IPS DF 4.7 (cell line): ENCODE data around the gene OGDH.

ENCODE experiments used
- DNase-seq: peaks from one replicate; pipeline ENCODE4 v3.0.0-alpha.2; 2013; ENCODE audit warnings: low spot score; ENCODE audit errors: extremely low read depth

The OGDH gene

DNA sequence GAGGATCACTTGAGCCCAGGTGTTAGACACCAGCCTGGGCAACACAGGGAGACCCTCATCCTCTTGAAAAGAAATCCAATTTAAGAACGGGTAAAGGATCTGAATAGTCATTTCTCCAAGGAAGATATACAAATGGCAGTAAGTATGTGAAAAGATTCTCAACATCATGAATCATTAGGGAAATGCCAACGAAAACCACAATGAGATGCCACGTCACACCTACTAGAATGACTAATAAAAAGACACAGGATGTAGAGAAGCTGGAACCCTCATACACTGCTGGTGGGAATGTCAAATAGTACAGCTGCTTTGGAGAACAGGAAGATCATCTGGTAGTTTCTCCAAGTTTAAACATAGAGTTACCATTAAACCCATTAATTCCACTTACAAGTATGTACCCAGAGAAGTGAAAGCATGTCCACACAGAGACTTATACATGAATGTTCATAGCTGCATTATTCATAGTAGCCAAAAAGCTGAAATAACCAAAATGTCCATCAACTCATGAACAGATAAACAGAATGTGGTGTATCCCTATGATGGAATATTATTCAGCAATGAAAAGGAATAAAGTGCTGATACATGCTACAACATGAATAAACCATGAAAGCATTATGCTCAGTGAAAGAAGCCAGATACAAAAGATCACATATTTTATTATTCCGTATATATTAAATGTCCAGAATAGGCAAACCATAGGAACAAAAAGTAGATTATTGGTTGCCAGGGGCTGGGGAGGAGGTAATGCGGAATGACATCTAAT is 129.2 kb downstream of the OGDH start:
- no peak for DNase-seq

DNA sequence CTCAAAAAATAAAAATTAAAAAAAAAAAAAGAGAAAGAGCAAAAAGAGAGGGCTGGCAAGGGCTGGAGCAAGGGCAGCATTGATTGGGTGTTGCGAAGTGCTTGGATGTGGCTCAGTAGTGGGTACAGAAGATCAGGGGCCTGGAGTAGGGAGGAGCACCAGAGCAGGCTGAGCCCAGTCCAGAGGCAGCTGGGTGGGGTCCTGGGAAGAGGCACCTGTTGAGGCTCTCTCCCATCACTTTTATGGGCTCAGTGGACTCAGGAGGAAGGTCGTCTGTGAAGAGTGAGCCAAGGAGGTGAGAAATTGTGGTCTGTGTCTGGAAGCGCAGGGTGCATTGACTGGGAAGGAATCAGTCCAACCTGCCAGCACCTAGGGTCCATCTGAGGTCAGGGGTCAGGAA is 130.5 kb downstream of the OGDH start:
- no peak for DNase-seq

DNA sequence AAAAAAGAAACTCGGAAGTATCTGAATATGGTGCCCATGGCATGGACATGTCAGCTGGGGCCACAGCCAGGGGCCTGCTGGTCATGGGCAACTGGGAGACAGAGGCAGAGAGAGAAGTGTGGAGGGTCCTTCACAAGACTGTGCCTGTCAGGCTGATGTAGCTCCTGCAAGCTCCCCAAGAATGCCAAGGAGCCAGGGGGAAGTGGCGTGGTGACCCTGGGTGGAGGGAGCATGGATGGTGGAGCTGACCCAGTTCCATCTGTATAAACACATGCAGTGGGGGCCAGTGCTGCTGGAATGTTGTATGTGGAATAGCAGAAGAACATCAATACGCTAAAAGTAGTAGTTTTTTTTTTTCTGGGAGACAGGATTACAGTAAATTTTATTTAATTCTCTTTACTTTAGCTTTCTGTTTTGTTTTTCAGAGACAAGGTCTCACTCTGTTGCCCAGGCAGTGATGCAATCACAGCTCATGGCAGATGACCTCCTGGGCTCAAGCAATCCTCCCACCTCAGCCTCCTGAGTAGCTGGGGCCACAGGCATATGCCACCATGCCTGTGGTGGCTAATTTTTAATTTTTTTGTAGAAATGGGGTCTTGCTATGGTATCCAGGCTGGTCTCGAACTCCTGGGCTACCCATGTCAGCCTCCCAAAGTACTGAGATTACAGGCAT is 131.8 kb downstream of the OGDH start:
- DNase-seq = no peak

DNA sequence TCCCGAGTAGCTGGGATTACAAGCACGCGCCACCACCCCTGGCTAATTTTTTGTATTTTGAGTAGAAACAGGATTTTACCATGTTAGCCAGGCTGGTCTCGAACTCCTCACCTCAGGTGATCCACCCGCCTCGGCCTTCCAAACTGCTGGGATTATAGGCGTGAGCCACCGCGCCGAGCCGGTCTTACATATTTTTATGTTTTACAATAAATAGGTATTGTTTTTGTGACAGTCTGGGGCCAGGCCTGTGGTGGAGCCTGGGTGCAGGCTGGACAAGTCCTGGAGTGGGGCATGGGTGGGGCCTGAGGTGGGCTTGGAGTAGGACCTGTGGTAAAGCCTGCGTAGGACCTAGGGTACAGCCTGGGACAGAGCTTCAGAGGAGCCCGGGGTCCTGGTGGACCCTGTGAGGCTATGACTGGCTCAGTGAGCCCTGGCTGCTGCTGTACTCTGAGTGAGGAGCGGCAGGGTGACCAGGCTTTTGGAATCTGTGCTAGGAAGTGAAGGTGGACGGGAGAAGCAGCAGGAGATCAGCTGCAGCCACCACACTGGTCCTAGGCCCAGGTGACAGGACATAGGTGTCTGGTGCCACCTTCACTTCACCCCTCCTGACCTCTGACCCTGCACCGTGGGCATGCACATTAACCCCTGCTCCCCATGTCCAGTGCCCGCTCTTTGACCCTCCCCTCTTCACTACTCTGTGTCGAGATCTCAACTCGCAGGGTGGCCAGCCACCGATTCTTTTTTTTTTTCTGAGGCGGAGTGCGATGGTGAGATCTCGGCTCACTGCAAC is 132.6 kb downstream of the OGDH start:
- no peak for DNase-seq

DNA sequence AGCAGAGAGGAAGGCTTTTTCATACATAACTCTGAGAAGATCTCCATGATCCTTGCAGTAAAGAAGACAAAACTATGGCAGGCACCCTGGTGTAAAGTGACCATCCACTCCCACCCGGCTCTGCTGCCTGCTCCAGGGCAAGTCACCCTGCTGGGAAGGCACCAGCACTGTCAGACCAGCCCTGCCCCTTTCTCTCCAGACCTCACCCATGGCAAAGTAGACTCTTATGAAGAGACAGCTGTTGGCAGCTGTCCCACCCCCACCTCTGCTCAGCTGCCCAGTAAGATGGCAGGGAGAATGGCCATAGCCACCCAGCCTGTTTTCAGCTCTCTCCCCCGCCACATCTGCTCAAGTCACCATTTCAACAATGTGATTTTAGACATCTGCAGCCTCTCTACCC is 133.6 kb downstream of the OGDH start:
- DNase-seq = no peak

DNA sequence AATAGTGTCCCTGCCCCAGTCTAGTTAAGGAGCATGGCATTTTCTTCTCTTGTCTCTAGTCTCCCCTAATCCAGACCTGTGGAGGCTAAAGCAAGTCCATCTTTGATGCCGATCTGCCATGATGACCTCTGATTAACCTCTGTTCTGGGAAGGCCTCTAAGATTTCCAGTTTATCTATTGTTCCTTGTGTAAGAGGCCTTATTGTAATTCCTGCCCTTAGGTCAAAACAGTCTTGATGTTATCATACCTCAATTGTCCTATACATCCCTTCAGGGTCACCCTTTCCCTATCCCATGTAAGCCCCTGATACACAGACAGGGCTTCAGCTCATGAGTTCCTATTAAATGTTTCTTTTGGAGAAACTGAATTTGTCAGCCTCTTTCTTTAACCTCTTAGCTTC is 137.3 kb downstream of the OGDH start:
- DNase-seq = no peak

DNA sequence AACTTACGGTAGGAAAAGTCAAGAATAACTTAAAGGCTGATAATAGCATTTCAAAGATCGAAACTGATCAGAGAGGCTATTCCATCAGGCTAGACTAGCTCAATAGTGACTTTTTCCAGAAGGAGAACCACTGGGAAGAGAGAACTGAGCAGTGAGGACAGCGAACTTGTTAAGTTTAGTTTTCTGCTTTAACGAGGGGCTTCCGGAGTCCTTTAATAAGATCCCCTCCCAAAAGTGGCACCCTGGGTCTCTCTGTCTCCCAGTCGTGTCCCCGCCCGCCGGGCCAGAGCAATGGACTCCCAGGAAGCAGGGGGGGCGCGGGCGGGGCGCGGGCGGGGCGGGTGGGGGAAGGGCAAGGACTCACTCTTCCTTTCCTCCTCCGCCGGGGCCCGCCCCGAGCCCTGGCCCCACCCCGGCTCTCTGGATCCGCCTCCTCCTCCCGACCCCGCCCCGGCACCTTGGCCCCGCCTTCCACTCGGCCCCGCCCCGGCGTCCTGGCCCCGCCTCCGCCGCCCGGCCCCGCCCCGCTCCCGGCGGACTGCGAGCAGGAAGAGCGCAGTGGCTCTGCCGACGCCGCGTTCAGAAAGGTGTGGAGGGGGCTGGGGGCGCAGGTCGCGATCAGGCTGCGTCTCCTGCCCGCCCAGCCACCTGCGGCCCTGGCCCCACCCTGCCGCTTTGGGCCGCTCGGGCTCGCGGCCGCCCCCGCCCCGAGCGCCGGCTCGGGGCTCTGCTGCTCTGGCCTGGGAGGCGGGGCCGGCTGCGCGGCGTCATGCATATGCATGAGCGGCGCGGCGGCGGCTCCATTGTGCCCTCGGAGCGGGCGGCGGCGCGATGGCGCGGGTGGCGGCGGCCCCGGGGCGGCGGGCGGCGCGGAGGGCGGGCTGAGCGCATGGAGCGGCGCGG is 141.9 kb downstream of the OGDH start, which contains the start of gene ZMIZ2:
ZMIZ2 (plus strand) TSS at position 803 of the 903 bp plus-strand sequence. CDS start 7,403 bp downstream, outside the sequence.
- no peak for DNase-seq

DNA sequence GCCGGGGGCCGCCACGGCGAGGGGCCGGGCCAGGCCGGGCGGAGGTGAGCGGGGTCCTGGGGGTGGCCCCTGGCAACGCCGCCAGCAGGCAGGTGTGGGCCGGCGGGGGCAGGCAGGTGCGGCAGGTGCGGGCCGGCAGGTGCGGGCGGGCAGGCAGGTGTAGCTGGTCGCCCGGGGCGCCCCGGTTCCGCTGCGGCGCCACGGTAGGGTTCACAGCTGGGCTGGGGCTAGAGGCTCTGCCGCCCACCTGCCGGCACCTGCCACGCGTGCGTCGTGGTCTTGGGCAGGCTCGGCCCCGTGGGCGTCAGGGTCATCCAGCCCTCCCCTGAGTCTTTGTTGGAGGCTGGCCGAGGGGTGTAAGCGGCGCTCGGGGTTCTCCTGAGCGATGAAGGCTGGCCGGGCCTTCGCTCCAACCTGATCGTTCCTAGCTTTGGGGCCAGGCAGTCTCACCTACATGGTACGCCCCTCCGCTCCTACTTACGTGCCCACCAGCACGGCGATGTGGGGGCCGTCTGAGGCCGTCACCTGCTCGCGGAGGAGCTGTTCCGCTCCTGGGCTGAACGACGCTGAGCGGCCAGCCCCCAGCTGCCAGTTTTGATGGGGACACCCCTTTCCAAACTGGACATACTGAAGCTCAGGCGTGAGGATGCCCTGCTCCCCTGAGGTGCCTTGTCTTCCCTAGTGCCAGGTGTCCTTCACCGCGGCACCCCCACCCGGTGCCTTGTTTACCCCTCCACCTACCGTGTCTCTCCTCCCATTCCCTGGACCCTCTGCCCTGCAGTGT is 142.7 kb downstream of the OGDH start:
- DNase-seq = no peak

DNA sequence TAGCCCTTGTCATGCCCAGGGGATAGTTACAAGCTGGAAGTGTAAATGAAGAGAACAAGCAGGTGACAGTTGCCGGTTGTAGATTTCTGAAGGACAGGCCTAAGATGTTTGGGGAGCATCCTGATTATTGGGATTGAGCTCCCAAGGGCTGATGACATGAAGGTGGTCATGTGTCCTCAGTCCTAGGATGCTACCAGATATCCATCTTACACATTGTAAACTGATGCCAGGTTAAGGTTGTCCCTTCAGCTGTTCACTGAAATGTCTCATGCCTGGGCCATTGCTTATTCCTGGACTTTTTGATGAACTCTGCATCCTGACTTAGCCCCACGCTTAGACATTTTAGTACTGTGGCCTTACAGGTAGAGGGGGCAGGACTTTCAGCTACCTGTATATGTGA is 143.6 kb downstream of the OGDH start:
- DNase-seq = no peak

DNA sequence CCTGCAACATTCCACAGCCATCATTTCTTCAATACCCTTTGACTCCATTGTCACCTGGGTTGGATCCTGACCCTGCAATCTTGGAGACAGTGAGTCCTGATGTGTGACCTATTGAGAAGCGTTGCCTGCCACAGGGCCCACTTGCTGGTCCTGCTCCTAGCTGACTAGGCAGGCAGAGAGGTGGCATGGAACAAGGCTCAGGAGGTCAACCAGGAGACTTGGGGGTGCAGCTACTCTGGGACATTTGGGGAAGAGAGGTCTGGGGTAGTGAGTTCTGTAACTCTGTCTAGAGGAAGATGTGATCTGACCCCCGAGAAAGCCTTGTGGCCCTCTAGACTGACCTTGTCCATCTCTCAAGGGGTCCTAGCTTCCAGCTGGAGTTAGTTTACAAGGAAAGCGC is 144.0 kb downstream of the OGDH start:
- DNase-seq = no peak

DNA sequence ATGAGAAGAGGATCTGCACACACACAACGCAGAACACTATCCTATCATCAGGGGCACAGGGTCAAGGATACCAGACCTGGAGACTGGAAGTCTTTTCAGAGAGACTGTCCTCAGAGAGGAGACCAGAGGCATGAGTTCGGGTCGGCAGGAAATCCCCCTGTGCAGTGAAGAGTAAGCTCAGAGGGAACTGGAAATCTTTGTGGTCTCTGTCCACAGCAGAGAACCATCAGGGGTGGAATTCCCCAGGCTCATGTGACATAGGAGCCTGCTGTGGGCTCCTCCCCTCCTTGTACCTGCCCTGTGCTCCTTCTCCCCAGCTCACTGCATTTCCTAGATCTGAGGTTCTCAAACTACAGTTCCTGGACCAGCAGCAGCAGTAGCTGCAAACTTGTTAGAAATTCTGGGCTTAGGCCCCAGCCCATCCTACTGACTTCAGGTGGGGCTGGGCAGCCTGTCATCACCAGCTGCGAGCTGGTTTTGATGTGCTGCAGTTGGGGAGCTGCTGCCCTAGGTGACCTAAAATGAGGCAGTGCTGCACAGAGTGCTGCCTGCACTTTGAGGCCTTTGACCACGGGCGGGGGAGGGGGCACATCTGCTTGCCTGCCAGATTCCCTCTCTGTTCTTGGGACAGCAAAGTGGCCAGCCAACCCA is 144.6 kb downstream of the OGDH start:
- DNase-seq = no peak

DNA sequence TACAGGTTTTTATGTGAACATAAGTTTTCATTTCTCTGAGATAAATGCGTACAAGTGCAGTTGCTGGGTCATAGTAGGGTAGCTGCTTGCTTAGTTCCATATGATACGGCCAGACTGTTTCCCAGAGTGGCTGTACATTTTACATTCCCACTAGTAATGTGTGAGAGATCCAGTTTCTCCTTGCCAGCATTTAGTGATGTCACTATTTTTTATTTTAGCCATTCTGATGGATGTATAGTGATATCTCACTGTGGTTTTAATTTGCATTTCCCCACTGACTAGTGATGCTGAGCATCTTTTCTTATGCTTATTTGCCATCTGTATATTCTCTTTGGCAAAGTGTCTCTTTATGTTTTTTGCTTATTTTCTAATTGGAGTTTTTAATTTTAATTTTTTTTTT is 146.4 kb downstream of the OGDH start:
- no peak for DNase-seq

DNA sequence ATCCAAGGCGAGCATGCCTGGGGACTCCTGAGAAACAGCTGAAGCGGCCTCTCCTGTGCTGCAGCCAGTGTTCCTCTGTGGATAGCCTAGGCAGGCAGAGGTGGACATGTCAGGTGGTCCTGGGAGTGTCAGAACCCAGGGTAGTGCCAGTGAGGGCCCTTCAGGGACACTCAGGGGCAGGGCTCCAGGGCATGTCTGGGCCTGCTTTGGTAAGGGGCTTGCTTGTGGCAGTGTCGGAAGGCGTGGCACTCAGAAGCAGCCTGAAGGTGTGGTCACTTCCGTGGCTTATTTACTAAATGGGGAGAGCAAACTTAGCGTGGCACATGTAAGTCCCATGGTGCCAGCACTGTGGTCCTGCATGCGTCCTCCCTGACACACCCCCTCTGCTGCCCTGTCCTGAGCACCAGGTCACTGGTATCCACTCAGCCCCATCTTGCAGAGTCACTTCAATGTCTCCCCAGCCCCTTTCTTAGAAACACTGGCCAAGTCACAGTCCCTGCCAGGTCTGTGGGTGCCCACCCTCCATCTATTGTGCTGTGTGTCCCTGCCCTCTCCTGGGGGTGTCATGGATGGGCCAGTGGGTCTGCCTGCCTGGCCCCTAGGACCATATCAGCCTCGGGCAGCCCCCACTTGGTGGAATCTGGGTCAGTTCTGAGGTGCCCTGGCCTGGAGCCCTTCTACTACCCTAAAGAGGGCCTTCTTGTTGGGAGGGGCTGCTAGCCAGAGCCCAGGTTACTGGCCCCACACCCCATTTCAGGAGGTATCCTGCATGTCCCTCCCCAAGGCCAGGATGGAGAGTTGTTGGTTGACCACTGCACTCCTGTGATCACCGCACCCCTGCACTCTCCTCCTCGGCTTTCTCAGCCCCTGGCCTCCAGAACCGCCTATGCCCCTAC is 148.6 kb downstream of the OGDH start:
- DNase-seq = no peak

DNA sequence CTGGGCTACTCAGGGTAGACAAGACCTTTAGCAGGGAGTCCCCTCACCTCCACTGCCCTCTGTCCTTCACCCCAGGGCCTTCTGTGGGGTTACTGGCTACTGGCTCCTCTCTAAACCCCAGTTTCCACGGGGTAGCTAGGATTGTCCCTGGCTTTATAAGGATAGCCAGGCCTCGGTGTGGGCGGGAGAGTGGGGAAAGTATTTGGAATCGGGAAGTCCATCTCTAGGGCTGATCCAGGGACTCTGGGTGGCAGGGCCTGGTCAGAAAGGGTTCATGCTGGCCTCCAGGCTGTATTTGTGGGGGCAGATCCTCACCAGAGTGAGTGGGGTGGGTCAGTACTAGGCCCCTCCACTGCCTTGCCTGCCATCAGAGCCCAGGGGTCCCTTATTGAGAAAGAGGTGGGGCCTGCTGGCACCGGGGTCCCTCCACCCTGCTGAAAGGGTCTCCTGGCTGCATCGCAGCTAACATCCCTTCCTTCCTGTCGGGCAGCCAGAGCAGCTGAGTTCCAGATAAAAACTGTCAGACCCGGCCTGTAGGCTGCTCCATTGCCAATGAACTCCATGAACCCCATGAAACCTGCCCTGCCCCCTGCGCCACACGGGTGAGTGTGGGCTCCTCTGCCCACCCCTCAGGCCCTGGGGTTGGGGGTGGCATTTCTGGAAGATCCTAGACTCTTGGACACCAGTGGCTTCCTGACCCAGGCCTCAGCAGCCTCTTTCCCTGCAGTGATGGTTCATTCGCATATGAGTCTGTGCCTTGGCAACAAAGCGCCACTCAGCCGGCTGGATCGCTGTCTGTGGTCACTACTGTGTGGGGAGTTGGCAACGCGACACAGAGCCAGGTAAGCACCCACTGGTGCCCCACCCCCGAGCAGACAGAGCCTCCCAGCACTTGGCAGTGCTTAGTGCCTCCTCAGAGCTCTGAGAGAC is 149.5 kb downstream of the OGDH start:
- no peak for DNase-seq

DNA sequence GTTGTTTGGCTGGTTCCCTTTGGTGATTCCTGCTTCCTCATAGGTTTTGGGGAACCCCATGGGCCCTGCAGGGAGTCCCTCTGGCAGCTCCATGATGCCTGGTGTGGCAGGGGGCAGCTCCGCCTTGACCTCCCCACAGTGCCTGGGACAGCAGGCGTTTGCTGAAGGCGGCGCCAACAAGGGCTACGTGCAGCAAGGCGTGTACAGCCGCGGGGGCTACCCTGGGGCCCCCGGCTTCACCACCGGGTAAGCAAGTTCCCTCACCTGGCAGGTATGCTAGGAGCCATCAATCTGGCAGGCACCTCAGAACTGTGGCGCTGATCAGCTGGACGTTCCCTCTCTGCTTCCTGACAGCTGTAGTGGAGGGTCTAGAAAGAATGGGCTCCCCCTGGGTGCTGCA is 150.5 kb downstream of the OGDH start:
- no peak for DNase-seq

DNA sequence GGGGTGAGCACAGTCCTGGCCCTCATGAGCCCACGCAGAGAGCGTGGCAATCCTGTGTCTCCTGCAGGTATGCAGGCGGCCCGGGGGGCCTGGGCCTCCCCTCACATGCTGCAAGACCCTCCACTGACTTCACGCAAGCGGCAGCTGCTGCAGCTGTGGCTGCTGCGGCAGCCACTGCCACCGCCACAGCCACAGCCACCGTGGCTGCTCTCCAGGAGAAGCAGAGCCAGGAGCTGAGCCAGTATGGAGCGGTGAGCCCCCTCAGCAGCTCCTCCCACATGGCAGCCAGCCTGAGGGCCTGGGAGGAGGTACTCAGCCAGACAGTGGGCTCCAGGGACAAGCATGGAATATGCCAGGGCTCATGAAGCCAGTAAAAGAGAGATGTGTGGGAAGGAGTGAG is 150.9 kb downstream of the OGDH start:
- no peak for DNase-seq

DNA sequence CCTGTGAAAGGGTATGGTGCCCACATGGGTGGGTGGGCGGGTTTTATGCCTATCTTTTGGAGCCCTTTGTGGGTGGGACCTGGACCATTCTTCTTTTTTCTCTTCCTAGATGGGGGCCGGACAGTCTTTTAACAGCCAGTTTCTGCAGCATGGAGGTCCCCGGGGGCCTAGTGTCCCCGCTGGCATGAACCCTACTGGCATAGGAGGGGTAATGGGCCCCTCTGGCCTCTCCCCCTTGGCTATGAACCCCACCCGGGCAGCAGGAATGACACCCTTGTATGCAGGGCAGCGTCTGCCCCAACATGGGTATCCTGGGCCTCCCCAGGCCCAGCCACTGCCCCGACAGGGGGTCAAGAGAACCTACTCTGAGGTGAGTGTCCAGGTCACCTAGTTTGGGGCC is 151.3 kb downstream of the OGDH start:
- no peak for DNase-seq
